Activated CD8-positive, alpha-beta T cell treated with anti-CD3 and anti-CD28 coated beads for 36 hours (primary cell): ENCODE measurements around the gene NUDT6. TPM values are rescaled to one million over a fixed set of nuclear protein-coding genes. Genes with fewer than 3 reads are reported as not detected.

Source experiments
- ATAC-seq: fragments of 200-7000 bp; cut with Tn5 transposase; one replicate; pipeline ENCODE4 v1.10.0; 2021; ENCODE audit warnings: mild to moderate bottlenecking, moderate library complexity
- CTCF ChIA-PET: fragments of 350-600 bp; sonication (Branson Sonifier 250); formaldehyde crosslinking; loops from one replicate; lab custom pipeline; 2021; ENCODE audit warnings: antibody characterized with exemption; lab: Charles Lee
- POLR2A ChIA-PET: fragments of 350-600 bp; sonication (Branson Sonifier 250); formaldehyde crosslinking; loops from one replicate; lab custom pipeline; 2021; ENCODE audit warnings: antibody characterized with exemption; lab: Charles Lee
- DNase-seq: peaks from one replicate; pipeline ENCODE4 v3.0.0-alpha.2; 2020
- H3K27ac Mint-ChIP-seq: one replicate; pipeline ENCODE4 v1.8.0; 2021; ENCODE audit warnings: mild to moderate bottlenecking, mixed read lengths
- H3K27me3 Mint-ChIP-seq: one replicate; pipeline ENCODE4 v1.8.0; 2021; ENCODE audit warnings: mixed read lengths
- H3K36me3 Mint-ChIP-seq: one replicate; pipeline ENCODE4 v1.8.0; 2021; ENCODE audit warnings: low read depth, mixed read lengths
- H3K4me1 Mint-ChIP-seq: one replicate; pipeline ENCODE4 v1.8.0; 2021; ENCODE audit warnings: low read depth, mixed read lengths
- H3K4me3 Mint-ChIP-seq: one replicate; pipeline ENCODE4 v1.8.0; 2021; ENCODE audit warnings: mild to moderate bottlenecking, moderate library complexity, mixed read lengths
- H3K9me3 Mint-ChIP-seq: one replicate; pipeline ENCODE4 v1.8.0; 2021; ENCODE audit warnings: mixed read lengths
- intact Hi-C: fragments of 100-400 bp; cut with micrococcal nuclease; formaldehyde crosslinking; loops from one replicate; pipeline ENCODE4 v1.10.0; 2022
- total RNA-seq, 2 experiments: library from RNA; stranded (reverse); gene quantifications; one replicate each; pipeline ENCODE4 v1.2.3, GENCODE V29; 2021
- TF ChIP-seq, protein P1 (sequence below): fragments of 200-600 bp; IDR thresholded peaks from one replicate; pipeline ENCODE4 v1.8.0; 2022; ENCODE audit warnings: antibody characterized with exemption, mild to moderate bottlenecking

Gene NUDT6
- total RNA-seq, 2 experiments from 2014 or later: 4.4 to 5.7 TPM

DNA sequence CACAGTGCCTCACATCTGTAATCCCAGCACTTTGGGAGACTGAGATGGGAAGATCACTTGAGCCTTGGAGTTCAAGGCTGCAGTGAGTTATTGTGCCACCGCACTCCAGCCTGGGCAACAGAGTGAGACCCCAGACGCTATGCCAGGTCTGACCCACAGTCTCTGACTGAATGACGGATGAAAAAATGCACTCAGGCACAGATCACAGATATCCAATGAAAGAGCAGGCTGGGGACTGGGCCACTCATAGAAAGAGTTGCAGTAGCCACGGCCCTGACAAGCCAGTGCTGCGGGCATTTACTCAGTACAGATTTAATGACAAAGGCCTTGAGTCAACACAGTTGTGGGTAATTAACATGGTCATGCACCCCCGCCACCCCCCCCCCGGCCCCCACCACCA lies 22.7 kb downstream of the NUDT6 start:
- Mint-ChIP-seq H3K27ac (no peak overlapping the region), H3K9me3 (no peaks in the 10 kb centered on the region), H3K4me1 (no peaks in the 10 kb centered on the region), H3K4me3 (no peak overlapping the region), H3K36me3 (no peaks in the 10 kb centered on the region), H3K27me3 (no peaks in the 10 kb centered on the region)
- no peak for DNase-seq
- intact Hi-C loops: no loop called here
- ATAC-seq: no peak
- ChIA-PET CTCF (no interaction called here), POLR2A (no interaction called here)
- TF ChIP-seq, protein P1, sequence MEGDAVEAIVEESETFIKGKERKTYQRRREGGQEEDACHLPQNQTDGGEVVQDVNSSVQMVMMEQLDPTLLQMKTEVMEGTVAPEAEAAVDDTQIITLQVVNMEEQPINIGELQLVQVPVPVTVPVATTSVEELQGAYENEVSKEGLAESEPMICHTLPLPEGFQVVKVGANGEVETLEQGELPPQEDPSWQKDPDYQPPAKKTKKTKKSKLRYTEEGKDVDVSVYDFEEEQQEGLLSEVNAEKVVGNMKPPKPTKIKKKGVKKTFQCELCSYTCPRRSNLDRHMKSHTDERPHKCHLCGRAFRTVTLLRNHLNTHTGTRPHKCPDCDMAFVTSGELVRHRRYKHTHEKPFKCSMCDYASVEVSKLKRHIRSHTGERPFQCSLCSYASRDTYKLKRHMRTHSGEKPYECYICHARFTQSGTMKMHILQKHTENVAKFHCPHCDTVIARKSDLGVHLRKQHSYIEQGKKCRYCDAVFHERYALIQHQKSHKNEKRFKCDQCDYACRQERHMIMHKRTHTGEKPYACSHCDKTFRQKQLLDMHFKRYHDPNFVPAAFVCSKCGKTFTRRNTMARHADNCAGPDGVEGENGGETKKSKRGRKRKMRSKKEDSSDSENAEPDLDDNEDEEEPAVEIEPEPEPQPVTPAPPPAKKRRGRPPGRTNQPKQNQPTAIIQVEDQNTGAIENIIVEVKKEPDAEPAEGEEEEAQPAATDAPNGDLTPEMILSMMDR: no peak

DNA sequence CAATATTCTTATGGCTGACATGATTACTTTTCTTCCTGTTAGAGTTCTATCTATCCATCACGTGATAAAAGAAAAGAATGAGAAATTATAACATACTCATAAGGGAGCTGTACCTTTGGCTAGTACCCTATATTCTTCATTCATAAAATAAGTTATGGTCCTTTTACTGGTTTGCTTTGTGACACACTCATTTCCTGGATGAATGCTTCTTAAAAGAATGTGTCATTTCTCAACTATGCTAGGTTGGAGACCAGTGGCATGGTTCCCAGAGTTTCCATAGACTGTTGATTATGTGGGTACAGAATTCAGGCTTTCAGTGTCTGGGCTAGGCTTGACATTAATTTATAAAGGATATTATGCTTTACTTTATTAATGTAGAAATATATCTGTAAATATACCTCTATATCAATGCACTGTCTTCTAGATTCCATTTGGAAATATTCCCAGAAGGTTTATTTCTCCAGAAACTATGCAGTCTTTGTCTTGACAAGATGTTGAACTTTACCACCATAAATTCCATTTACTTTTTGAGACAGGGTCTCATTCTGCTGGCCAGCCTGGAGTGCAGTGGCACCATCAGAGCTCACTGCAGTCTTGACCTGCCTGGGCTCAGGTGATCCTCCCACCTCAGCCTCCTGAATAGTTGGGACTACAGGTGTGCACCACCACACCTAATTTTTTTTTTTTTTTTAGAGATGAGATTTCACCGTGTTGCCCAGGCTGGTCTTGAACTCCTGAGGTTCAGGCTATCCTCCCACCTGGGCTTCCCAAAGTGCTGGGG lies 23.8 kb downstream of the NUDT6 start:
- DNase-seq: no peak
- TF ChIP-seq, protein P1: no peak
- Mint-ChIP-seq H3K9me3 (no peaks in the 10 kb centered on the region), H3K27ac (no peak overlapping the region), H3K4me3 (no peak overlapping the region), H3K36me3 (no peaks in the 10 kb centered on the region), H3K27me3 (no peaks in the 10 kb centered on the region), H3K4me1 (no peaks in the 10 kb centered on the region)
- ChIA-PET POLR2A (no interaction called here), CTCF (no interaction called here)
- ATAC-seq: no peak
- intact Hi-C loops: no loop called here

DNA sequence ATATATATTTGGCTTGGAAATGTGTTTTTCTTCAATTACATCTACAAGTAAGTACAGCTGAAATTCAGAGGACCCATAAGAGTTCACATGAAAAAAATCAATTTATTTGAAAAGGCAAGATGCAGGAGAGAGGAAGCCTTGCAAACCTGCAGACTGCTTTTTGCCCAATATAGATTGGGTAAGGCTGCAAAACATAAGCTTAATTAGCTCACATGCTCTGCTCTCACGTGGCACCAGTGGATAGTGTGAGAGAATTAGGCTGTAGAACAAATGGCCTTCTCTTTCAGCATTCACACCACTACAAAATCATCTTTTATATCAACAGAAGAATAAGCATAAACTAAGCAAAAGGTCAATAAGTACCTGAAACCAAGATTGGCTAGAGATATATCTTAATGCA lies 26.1 kb downstream of the NUDT6 start:
- no peak for ATAC-seq
- intact Hi-C loops: no loop called here
- Mint-ChIP-seq H3K36me3 (no peaks in the 10 kb centered on the region), H3K4me1 (no peaks in the 10 kb centered on the region), H3K4me3 (no peak overlapping the region), H3K27me3 (no peaks in the 10 kb centered on the region), H3K9me3 (no peaks in the 10 kb centered on the region), H3K27ac (no peak overlapping the region)
- POLR2A ChIA-PET: no interaction called here
- CTCF ChIA-PET: no interaction called here
- no peak for DNase-seq
- TF ChIP-seq, protein P1: no peak

DNA sequence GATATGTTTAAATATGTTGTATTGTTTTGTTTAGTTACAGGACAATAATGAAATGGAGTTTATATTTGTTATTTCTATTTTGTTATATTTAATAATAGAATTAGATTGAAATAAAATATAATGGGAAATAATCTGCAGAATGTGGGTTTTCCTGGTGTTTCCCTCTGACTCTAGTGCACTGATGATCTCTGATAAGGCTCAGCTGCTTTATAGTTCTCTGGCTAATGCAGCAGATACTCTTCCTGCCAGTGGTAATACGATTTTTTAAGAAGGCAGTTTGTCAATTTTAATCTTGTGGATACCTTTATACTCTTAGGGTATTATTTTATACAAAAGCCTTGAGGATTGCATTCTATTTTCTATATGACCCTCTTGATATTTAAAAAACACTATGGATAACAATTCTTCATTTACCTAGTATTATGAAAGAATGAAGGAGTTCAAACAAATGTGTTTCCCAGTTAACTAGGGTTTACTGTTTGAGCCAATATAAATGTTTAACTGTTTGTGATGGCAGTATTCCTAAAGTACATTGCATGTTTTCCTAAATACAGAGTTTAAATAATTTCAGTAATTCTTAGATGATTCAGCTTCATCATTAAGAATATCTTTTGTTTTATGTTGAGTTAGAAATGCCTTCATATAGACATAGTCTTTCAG lies 26.9 kb downstream of the NUDT6 start:
- H3K4me1 Mint-ChIP-seq: no peaks in the 10 kb centered on the region
- H3K27ac Mint-ChIP-seq: no peak overlapping the region
- ATAC-seq (no peak), DNase-seq (no peak)
- POLR2A ChIA-PET: interaction anchor here (0.6 kb wide), 1 partner anchor 298 kb away, joined by 5 read pairs; no protein-coding TSS in a partner anchor
- CTCF ChIA-PET: no interaction called here
- intact Hi-C loops: no loop called here
- H3K36me3 Mint-ChIP-seq: no peaks in the 10 kb centered on the region
- TF ChIP-seq, protein P1: no peak
- no peak overlapping the region for H3K4me3 Mint-ChIP-seq
- no peaks in the 10 kb centered on the region for H3K9me3 Mint-ChIP-seq
- no peaks in the 10 kb centered on the region for H3K27me3 Mint-ChIP-seq

DNA sequence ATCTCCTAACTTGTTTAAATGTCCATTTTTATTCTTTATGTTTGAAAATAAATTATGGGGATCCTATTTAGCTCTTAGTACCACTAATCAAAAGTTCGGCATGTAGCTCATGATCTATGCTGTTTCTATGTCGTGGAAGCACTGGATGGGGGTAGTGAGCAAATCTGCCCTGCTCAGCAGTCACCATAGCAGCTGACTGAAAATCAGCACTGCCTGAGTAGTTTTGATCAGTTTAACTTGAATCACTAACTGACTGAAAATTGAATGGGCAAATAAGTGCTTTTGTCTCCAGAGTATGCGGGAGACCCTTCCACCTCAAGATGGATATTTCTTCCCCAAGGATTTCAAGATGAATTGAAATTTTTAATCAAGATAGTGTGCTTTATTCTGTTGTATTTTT lies 27.6 kb downstream of the NUDT6 start:
- Mint-ChIP-seq H3K4me1 (no peaks in the 10 kb centered on the region), H3K9me3 (no peaks in the 10 kb centered on the region), H3K27ac (no peak overlapping the region), H3K4me3 (no peak overlapping the region), H3K27me3 (no peaks in the 10 kb centered on the region), H3K36me3 (no peaks in the 10 kb centered on the region)
- ChIA-PET POLR2A (no interaction called here), CTCF (no interaction called here)
- TF ChIP-seq, protein P1: no peak
- intact Hi-C loops: no loop called here
- ATAC-seq (no peak), DNase-seq (no peak)
